ENCODE data around the gene GSE1. TPM values are rescaled to one million over a fixed set of nuclear protein-coding genes. Genes with fewer than 3 reads are reported as not detected.

GSE1 gene
- total RNA-seq, 1 experiment from 2014 or later = 7.0 TPM

DNA sequence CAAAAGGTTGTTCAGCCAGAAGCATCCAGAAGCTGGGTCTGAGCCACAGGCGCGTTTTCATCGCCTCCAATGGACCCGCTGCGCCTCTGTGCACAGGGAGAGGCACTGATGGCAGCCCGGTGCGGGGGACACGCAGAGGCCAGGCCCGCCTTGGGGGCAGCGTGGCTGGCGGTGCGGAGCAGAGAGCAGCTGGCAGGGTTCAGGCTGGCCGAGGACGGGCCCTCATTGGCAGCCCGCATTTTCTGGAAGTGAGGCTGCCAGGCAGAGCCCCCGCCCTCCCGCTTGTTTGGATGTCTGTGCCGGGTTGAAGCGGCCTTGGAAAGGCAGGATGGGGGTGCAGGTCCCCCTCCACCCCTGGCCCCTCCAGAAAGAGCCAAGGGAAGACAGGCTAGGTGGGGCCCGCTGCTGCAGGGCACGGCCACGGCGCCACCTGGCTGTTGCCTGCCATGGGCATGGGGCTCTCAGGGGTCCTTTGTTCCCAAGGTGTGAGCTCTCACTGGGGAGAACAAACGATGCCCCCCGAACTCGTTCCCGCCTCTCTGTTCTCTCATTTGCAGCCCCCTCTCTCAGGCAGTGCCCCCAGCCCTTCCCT lies 18.8 kb downstream of the GSE1 start:
- DNase-seq (ENCODE audit: low read depth) = no peak

DNA sequence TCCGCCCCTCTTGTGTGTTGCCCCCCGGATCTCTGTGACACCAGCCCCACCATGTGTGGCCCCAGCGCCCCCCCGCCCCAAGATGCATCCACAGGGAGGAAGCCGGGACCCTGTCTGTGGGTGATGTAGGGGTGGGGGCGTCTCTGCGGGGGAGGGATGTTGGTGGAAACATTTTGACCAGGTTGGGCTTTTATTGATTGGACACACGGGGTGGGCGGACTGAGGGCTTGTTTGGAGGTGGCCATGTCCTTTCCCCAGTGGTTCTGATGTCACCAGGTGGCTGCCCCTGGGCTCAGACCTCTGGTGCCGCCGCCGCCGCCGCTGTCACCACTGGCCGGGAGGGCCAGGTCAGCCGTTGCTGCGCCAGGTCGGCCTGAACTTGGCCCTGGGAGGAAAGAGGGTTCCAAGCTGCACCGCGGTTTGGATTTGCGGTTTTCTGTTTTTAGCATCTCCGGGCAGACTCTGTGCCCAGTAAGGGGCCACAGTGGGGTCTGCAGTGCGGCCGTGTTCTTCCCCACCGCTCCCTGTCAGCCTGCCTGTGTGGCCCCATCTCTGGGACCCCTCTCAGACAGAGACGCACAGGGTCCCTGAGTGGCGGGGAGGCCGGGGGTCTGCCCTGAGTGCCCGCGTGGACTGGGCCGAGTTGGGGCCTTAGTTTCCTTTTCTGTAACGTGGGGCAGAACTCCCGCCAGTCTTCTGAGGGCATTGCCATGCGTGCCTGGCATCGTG lies 19.8 kb downstream of the GSE1 start:
- DNase-seq (ENCODE audit: low read depth) = no peak

DNA sequence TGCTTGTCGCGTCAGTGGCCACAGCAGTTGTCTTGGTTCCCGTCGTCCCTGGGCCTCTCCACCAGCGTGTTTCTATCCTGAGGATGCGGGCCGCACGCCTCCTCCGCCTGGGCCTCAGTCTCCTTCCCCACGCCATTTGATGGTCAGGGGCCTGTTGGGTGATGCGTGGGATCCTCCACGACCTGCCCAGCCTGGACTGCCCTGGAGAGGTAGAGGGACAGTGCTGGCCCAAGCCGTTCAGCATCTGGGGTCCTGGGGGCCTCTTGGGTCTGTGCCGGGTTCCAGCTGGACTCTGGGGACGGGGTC lies 20.3 kb downstream of the GSE1 start:
- DNase-seq (ENCODE audit: low read depth) = no peak

DNA sequence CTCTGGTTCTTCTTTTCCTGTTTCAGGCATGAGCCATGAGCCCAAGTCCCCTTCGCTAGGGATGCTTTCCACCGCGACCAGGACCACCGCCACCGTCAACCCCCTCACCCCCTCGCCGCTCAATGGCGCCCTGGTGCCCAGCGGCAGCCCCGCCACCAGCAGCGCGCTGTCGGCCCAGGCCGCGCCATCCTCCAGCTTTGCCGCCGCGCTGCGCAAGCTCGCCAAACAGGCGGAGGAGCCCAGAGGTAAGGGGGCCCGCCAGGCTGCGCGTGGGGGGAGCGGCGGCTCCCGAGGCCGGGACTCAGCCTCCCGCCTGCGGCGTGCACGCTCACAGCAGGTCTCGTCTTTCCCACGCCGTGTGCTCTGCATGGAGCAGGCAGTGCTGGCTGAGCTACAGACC lies 20.8 kb downstream of the GSE1 start:
- no peak for DNase-seq (ENCODE audit: low read depth)

DNA sequence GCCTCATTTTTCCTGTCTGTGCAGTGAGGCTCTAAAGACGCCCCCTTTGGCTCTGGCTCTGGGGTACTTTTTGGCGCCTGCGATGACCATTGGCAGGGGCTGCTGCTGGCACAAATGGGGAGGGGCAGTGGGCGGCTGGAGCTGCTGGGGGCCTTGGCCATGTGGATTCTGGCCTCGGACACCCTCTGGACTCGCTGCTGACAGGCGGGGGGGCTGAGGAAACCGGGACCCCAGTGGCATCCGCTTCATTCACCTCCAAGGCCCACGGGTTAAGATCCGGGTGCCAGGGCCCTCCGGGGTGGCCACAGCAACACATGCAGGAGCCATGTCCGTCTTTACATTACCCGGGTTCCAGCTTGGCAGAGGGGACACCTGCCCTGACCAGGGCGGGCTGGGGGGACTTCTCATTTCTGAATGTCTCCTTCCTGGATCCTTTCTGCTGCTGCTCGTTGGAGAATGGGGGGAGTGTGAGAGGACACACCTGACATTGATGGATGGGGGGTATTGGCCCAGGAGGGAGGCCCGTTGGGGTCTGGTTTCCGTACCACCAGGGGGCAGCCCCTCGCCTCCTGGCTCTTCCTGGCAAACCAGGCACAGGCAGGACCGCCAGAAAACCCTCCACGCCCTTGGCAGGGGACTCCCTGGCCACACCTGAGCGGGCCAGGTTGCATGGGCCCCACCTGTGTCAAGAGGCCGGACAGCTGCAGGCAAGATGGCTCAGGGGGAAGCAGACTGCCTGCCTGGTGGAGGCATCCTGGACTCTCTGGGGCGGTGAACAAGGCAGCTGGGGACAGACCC lies 21.8 kb downstream of the GSE1 start:
- no peak for DNase-seq (ENCODE audit: low read depth)

DNA sequence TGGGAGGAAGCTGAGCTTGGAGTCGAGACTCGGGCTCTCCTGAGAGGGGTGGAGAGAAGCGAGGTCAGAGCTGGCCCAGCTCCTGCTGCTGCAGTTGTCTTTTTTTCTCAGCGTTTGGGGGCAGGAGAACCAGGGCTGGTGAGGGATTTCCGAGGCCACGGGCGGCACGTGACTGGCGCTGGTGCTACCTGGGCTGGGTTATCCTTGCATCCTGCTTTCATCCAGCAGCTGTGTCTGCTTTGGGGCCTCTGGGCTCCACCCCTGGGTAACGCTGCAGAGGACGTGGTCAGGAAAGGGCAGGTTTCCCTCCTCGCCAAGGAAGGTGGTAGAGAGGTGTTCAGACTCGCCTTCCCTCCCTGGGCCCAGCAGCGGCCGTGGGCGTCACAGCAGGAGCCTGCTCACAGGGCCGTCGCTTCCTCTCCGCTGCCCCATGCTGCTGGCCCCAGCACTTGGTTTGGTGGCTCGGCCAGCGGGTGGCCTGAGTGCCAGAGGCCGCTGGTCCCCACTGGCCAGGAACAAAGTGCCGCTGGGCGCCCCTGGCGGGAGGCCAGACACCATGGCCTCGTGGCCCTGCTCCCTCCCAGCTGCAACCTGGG lies 22.5 kb downstream of the GSE1 start:
- DNase-seq (ENCODE audit: low read depth) = no peak

DNA sequence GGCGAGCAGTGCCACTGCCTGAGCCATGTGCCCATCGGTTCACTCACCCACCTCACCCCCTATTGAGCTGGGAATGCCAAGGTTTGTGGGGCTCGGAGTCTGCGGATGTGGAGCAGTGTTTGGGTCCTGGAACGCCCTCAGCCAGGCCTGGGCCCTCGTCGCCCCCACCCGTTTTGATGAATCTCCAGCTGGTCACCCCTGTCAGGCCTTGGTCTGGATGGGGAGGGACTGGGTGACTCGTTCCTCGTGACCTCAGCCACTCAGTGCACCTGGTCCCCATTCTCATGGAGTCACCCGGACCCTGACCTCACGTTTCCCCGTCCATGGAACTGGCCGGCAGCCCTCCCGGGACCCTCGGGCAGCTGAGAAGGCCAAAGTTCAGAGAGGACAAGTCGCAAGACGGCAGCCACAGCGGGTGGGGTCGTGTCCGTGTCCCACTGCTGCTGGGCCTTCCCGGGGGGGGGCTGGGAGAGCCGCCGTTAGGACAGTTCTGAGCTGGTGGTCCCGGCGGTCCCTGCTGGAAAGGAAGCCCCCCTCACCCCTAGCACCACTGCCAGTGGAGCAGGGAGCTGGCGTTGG lies 23.2 kb downstream of the GSE1 start:
- no peak for DNase-seq (ENCODE audit: low read depth)

DNA sequence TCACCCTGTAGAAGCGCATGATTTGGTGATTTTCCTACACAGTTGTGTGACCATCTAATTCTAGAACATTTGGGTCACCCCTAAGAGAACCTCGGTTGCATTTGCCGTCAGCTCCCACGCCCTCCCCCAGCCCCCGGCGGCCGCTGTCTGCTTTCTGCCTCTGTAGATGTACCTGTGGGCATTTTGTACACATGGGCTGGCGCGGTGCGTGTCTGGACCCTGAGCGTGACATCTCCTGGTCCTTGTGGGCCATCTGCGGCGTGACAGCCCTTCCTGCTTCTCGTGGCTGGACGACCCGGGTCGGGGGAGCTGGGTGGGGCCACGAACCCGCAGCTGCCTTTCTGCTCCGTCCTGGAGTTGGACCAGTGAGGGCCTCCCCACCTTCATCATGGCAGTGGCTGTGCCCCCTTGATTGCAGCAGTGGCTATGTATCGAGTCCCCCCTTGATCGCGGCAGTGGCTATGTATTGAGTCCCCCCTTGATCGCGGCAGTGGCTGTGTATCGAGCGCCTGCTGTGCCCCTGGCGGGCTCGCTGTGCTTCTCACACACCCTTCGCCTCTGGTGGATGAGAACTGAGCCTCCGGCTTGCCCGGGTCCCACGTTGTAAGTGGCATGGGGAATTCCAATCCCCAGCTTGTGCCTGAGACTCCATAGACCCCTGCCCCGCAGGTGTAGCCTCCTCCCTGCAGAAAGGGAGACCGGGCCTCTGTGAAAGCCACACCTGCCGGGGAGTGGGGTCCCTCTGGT lies 24.1 kb downstream of the GSE1 start:
- DNase-seq (ENCODE audit: low read depth) = no peak

DNA sequence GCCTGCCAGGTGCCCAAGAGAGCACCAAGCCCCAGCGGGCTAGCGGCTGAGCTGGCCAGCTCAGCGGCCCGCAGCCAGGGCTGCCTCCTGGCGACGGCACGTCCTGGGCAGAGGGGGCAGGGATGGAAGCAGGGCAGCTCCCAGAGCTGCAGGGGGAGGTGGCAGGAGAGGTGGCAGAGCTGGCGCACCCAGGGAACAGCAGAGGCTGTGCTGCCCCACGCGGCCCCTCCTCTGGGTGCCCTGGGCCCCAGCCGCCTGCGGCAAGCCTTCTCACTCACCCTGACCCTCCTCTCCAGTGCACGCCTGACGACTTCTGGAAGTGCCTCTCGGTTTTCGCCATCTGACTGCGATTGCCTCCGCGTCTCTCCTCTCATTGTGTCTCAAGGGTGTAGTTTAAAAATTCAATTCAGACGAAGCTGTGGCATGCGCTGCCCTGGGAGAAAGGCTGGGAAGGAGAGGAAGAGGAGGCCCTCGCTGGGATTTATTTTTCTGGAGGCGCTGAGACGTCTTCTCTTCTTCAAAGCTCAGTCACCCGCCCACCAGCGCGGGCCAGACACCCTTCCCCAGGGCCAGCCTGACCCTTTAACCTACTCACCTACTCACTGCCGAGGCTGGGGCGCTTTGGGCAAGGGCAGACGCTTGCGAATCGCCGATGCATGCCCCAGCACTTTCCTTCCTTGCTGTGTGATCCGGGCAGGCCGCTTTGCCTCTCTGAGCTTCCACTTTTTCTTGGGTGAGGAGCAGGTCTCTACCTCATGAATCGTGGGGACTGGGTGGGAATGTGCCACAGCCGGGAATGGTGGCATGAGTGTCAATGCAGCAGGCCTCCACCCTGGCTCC lies 24.9 kb downstream of the GSE1 start:
- no peak for DNase-seq (ENCODE audit: low read depth)

DNA sequence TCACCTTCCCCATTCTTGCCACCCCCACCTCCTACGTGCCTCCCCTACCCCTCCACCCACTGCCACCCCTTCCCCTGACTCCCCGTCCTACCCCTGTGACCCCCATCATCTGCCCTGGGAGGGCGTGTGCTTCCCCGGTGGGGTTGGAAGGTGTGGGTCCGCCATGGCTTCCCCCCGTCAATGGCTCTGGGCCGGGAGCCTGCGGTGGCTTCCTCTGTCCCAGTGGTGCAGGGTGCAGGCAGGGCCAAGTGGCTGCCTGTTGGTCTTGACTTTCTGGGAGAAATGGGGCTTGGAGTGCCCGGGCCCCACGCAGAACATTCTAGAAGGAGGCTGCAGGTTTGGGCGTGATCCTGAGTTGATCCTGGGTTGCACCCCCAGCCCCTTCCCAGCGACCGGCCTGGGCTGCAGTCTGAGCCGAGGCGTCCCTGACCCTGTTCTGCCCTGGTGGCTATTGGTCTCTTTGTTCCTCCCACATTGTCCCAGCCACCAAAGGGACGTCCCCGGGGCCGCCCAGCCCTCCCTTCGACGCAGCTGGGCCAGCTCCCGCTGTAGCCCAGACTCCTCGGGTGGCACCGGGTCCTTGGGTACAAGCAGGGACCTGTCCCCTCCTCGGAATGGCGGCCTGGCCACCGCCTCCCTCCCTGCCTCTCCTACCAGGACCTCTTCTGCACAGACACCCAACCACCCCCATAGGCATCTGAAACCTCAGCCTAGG lies 25.7 kb downstream of the GSE1 start:
- no peak for DNase-seq (ENCODE audit: low read depth)

DNA sequence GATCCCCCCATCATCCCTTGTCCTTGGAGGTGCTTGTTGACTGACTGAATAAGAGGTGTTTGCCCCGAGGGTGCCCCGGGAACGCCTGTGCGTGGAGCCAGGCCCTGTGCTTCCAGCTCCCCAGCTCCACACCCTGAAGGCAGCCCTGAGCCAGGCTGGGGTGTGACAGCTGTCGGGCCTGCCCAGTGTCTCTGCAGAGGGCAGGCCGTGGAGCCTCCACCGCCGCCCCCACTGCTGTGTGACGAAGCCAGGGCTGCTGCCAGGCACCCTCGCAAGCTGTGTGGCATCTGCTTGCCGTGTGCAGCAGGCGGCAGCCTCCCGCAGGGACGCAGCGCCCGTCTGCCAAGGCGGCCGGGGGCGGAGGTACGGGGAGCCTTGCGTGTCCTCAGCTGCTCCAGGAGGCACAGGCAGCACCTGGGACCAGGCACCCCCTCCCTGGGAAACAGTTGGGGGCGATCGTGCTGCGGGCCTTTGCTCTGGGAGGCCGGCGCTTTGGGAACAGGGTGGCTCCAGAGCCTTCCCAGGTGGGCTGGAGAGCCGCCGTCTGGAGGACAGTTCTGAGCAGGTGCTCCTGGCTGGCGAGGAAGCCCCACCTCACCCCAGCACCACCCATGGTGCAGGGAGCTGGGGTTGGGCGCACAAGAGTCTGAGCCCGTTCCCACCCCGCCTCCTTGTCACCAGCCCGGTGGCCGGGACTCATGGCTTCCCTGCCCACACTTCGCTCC lies 26.6 kb downstream of the GSE1 start:
- no peak for DNase-seq (ENCODE audit: low read depth)

DNA sequence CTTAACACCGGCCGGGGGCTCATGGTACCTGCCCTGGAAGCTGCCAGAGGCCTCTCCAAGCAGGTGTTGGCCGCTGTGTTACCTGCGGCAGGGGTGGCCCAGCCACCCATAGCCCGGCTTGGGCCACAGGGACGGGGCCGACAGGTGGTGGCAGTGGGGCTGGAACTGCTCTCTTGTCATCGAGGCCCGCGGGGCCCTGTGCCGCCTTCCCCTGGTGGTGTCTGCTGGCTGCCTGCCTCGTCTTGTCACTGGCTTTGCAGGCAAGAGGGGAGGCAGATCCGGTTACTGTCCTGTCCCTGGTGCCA lies 27.1 kb downstream of the GSE1 start:
- no peak for DNase-seq (ENCODE audit: low read depth)

DNA sequence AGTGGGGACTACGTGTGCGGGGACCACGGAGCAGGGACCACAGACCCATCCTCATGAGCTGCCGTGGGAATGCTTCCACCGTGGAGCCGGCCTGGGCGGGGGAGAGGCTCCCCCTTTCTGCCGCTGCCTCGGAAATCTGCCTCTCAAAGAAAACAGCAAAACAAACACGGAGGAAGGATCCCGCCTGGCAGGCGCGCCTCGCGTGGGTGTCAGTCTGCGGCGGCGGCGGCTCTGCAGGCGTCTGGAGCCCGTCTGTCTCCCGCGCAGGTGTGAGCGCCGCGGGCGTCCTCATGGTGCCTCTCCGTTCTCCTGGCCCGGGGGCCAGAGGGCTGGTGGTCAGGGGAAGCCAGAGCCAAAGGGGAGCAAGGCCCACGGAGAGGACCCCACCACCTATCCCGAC lies 27.5 kb downstream of the GSE1 start:
- no peak for DNase-seq (ENCODE audit: low read depth)

DNA sequence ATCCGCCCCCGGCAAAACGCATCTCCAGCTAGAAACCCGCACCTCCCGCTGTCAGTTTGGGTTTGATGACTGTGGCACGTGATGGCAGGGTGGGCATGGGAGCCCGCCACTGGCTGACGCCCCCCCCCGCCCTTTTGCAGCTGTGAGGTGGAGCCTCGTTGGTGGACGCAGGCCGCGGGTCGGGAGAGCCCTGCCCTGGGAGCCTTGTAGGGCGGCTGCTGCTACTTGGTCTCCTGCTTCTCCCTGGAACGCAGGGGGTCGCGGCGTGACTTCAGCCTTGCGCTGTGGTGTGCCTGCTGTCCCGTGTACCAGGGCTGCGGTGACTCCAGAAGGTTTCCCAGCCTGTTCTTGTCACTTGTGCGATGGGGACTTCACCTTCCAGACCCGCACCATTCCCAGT lies 28.2 kb downstream of the GSE1 start:
- DNase-seq (ENCODE audit: low read depth) = no peak

DNA sequence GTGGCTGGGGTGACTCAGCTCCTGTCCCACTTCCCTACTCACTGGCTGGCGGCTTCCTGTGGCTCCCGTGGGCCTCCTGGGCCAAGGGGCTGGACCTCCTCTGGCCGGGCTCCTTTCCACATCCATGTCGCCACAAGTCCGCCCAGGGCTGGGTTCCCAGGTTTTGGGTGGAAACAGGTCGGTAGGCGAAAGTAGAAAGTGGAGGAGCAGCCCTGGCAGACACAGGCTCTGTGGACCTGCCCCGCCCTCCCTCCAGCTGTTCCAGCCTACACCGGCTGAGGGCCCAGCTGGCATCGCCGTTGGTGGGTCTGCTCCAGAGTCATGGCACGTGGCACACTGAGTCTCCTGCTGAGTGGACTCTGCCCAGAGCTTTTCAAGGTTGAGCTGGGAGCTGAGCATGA lies 28.7 kb downstream of the GSE1 start:
- DNase-seq (ENCODE audit: low read depth) = no peak

DNA sequence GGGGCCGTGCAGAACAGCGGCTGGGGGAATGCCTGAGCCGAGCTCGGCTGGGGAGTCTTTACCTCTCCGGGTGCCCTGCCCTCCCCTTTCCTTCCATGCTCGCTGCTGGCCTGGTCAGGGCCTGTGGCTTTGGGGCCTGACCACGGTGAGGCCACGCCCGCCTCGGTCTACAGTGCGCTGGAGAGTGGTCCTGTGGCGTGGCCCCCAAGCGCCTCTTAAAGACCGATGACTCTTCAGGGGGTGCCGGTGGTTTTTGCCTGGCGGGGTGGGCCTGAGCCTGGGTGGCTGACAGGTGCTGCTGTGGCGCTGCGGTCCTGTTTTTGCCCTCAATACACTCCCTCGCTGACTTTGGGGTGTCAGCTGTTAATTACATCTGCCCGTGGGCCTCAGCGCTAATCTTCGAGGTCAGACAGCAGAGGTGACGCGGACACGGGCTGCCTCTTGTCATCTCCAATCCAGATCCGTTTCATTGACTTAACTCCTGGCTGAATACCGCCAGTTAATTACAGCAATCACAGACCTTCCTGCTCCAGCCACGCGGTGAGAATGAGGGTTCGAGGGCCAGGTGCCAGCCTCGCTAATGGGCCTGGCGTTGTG lies 29.7 kb downstream of the GSE1 start:
- DNase-seq (ENCODE audit: low read depth) = no peak

DNA sequence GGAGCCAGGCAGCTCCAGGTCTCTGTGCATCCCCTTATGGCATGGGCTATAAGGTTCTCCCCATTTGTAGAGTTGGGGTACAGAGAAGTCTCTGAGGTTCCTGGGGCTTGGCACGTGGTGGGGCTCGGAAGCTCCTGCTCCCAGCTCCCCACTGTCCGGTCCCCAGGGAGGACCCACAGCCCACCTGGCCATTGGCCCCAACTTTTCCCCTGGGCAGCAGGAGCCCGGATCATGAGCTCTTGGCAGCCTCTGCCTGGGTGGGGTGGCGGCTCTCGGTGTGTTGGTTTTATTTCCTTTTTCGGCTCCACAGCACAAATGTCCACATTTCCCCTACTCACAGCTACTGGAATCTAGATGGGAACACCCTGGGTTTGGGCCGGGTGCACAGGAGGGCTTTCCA lies 30.5 kb downstream of the GSE1 start:
- no peak for DNase-seq (ENCODE audit: low read depth)

DNA sequence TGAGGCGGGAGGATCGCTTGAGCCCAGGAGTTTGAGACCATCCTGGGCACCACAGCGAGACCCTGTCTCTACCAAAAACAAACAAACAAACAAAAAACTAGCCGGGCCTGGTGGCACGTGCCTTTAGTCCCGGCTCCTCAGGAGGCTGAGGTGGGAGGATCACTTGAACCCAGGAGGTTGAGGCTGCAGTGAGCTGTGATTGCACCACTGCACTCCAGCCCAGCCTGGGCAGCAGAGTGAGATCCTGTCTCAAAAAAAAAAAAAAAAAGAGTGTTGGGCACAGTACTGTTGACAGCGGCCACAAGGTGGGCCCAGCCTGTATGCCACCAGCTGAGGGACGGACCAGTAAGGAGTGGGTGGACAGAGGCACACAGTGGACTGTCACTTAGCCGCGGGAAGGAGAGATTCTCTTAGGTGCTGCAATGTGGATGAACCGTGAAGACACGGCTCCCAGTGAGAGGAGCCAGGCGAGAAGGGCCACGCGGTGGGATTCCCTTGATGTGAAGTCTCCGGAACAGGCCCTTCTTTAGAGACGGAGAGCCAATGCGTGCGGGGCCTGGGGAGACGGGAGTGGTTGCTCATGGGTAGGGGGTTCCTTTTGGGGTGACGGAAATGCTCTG lies 31.1 kb downstream of the GSE1 start:
- DNase-seq (ENCODE audit: low read depth) = no peak
